HG02870 (cell line): ENCODE results near the gene TTYH1.

Experiments
- ATAC-seq: cut with Tn5 transposase; IDR thresholded peaks from one replicate; pipeline ENCODE4 v1.9.1; 2021; ENCODE audit warnings: mild to moderate bottlenecking, moderate library complexity; ENCODE audit not compliant: unreplicated experiment

TTYH1 gene

GRCh38 chr19:54391589-54392061 lies 23.6 kb upstream of the TTYH1 start:
- no peak for ATAC-seq

- no peak for ATAC-seq
Observed at GRCh38 chr19:54392105-54392504, 23.2 kb upstream of the TTYH1 start.

- ATAC-seq, result no peak
Observed at GRCh38 chr19:54393381-54393780, 21.9 kb upstream of the TTYH1 start.

- no peak for ATAC-seq
Observed at GRCh38 chr19:54395685-54396084, 19.6 kb upstream of the TTYH1 start.

GRCh38 chr19:54399189-54399588 lies 16.1 kb upstream of the TTYH1 start:
- ATAC-seq, result no peak

GRCh38 chr19:54400913-54401312 lies 14.4 kb upstream of the TTYH1 start:
- ATAC-seq, result no peak

GRCh38 chr19:54403054-54403453 lies 12.2 kb upstream of the TTYH1 start:
- ATAC-seq, result no peak

- no peak for ATAC-seq
Observed at GRCh38 chr19:54405628-54406027, 9.6 kb upstream of the TTYH1 start.

- no peak for ATAC-seq
Observed at GRCh38 chr19:54407780-54408179, 7.5 kb upstream of the TTYH1 start.

GRCh38 chr19:54408456-54409026 lies 6.7 kb upstream of the TTYH1 start:
- no peak for ATAC-seq

GRCh38 chr19:54411033-54411432 lies 4.2 kb upstream of the TTYH1 start:
- no peak for ATAC-seq

GRCh38 chr19:54412877-54413276 lies 2.4 kb upstream of the TTYH1 start:
- no peak for ATAC-seq

- no peak for ATAC-seq
Observed at GRCh38 chr19:54414156-54414555, 1.1 kb upstream of the TTYH1 start.

GRCh38 chr19:54415901-54416673 lies 823 bp downstream of the TTYH1 start:
- no peak for ATAC-seq

- no peak for ATAC-seq
Observed at GRCh38 chr19:54416695-54417491, 1.6 kb downstream of the TTYH1 start.

GRCh38 chr19:54418030-54418929 lies 3.0 kb downstream of the TTYH1 start:
- no peak for ATAC-seq

GRCh38 chr19:54418930-54419800 lies 3.9 kb downstream of the TTYH1 start:
- no peak for ATAC-seq

GRCh38 chr19:54420068-54420382 lies 4.8 kb downstream of the TTYH1 start:
- no peak for ATAC-seq

GRCh38 chr19:54420383-54421168 lies 5.3 kb downstream of the TTYH1 start:
- ATAC-seq, result no peak
